Bronchial epithelial cell (primary cell): ENCODE results near the gene CSTA. TPM values are rescaled to one million over a fixed set of nuclear protein-coding genes. Genes with fewer than 3 reads are reported as not detected.
A peak's percentile ranks its signal among the peaks of the same experiment; 100 is the strongest.

ENCODE experiments used
- DNase-seq: peaks from one replicate; pipeline ENCODE4 v3.0.0-alpha.2; 2010; ENCODE audit warnings: low read depth
- FAIRE-seq: peaks from 2 replicates; lab custom pipeline; 2011; peaks lifted over from hg19 to GRCh38; lab: Jason Lieb, UNC
- H3K27me3 ChIP-seq: 2 replicates; pipeline ENCODE4 v1.5.1; 2011; ENCODE audit warnings: low read length; ENCODE audit not compliant: control insufficient read depth, insufficient read depth
- H3K36me3 ChIP-seq: 2 replicates; pipeline ENCODE4 v1.5.1; 2011; ENCODE audit warnings: low read length; ENCODE audit not compliant: control insufficient read depth, insufficient read depth
- H3K4me3 ChIP-seq: 2 replicates; pipeline ENCODE4 v1.5.1; 2011; ENCODE audit warnings: mild to moderate bottlenecking, low read depth, low read length, control low read depth
- total RNA-seq: library from RNA; depleted of rRNA; stranded (reverse); fragments of >200 nt; gene quantifications from 2 replicates; pipeline ENCODE4 v1.2.1, GENCODE V29; 2014
- TF ChIP-seq, protein P1 (sequence below): IDR thresholded peaks from 2 replicates; pipeline ENCODE4 v1.5.1; 2011; ENCODE audit warnings: mild to moderate bottlenecking, moderate library complexity, low read length, control low read depth, inconsistent platforms; ENCODE audit not compliant: insufficient read depth, severe bottlenecking

The CSTA gene
- total RNA-seq, 1 donor from 2014 or later: 107 TPM

DNA sequence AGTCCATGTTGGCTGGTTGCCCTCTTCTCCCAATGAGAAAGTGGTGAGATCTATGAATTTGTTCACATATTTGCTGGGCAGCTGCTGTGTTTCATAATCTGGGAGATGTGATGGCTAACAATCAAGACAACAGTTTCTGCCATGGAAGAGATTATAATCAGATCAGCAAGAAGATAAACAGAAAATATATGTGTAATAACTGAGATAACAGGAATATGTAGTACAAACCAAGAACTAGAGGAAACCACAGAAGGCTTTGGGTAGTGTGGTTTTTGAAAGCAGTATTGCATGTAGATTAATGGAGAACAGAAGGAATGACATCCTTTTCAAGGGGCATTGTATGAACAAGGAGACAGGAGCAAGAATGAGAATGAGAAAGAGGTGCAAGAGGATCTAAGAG is 12.2 kb upstream of the CSTA start:
- TF ChIP-seq, protein P1, sequence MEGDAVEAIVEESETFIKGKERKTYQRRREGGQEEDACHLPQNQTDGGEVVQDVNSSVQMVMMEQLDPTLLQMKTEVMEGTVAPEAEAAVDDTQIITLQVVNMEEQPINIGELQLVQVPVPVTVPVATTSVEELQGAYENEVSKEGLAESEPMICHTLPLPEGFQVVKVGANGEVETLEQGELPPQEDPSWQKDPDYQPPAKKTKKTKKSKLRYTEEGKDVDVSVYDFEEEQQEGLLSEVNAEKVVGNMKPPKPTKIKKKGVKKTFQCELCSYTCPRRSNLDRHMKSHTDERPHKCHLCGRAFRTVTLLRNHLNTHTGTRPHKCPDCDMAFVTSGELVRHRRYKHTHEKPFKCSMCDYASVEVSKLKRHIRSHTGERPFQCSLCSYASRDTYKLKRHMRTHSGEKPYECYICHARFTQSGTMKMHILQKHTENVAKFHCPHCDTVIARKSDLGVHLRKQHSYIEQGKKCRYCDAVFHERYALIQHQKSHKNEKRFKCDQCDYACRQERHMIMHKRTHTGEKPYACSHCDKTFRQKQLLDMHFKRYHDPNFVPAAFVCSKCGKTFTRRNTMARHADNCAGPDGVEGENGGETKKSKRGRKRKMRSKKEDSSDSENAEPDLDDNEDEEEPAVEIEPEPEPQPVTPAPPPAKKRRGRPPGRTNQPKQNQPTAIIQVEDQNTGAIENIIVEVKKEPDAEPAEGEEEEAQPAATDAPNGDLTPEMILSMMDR: no peak
- Histone ChIP-seq H3K36me3 (no peaks in the 10 kb centered on the region), H3K4me3 (no peak overlapping the region), H3K27me3 (no peaks in the 10 kb centered on the region)
- FAIRE-seq (no peak), DNase-seq (no peak)

GRCh38 chr3:122313281-122313680 is 11.8 kb upstream of the CSTA start:
- no peaks in the 10 kb centered on the region for H3K27me3 ChIP-seq
- DNase-seq (peak; percentile 63), FAIRE-seq (peak; percentile 76)
- no peak overlapping the region for H3K4me3 ChIP-seq
- TF ChIP-seq, protein P1: no peak
- no peaks in the 10 kb centered on the region for H3K36me3 ChIP-seq

DNA sequence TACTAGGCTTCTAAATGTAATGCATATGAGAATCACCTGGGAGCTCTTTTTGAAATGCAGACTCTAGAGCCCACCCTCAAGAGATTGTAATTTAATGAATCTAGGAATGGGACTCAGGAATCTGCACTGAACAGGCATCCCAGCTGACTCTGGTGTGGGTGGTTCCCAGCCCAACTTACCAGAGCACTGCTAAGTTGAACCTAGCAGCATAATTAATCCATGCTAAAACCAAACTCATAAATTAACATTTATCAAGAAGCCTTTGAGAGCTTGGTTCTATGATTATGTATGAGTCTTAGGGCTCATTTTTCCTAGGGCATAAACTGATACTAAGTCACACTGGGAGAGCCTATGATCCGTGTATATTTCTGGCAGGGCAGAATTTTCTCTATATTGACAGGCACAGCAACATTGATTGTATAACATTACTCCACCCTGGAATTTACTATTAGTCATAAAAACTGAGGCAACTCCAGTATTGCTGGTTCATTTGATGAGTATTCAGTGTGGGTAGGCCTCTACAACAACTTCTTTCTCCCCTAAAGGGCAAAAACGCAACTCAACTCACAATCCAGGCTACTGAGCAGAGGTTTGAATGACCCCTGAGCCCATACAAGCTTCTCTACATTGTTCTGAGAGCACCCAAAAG is 10.7 kb upstream of the CSTA start:
- TF ChIP-seq, protein P1: no peak
- no peak for FAIRE-seq

DNA sequence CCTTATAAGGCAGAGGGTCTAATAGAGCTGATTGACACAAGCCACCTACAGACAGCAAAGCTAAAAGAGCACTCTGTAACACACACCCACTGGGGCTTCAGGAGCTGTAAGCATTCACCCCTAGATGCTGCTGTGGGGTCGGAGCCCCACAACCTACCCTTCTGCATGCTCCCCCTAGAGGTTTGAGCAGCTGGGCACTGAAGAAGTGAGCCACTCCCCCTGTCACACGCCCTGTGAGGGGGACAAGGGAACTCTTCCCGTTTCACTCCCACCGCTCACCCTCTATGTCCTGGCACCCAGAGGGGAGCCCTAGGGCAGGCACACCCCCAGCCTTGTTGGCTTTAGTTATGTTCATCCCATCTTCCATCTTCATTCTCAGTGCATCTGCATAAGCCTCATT is 9.4 kb upstream of the CSTA start:
- Histone ChIP-seq H3K4me3 (no peak overlapping the region), H3K36me3 (no peaks in the 10 kb centered on the region), H3K27me3 (no peaks in the 10 kb centered on the region)
- TF ChIP-seq, protein P1: no peak
- DNase-seq (no peak), FAIRE-seq (peak; percentile 52)

More for the DNA sequence above, 10.7 kb upstream of the CSTA start:
- Histone ChIP-seq H3K36me3 (no peaks in the 10 kb centered on the region), H3K27me3 (no peaks in the 10 kb centered on the region), H3K4me3 (no peak overlapping the region)
- DNase-seq: peak; percentile 94

DNA sequence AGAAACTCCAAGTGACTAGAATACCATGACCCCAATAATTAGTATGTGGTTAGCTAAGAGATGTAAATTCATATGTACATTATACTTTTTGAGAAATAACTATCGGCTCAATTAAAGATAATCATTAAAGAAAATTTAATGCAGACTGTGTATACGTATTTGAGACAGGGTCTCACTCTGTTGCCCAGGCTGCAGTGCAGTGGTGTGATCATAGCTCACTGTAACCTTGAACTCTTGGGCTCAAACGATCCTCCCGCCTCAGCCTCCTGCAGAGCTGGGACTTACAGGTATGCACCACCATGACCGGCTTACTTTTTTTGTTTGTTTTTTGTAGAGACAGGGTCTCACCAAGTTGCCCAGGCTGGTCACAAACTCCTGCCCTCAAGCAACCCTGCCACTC is 8.7 kb upstream of the CSTA start:
- Histone ChIP-seq H3K4me3 (no peak overlapping the region), H3K36me3 (no peaks in the 10 kb centered on the region), H3K27me3 (no peaks in the 10 kb centered on the region)
- TF ChIP-seq, protein P1: no peak
- FAIRE-seq (no peak), DNase-seq (no peak)

DNA sequence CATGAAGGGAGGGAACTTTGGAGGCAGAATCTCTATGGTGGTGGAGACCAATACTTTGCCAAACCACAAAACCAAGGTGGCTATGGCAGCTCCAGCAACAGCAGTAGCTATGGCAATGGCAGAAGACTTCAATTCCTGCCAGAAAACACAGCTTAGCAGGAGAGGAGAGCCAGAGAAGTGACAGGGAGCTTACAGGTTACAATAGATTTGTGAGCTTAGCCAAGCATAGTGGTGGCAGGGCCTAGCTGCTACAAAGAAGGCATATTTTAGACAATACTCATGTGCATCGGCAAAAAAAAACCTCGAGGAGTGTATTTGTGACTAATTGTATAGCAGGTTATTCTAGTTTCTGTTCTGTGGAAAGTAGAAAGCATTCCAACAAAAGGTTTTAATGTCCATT is 6.4 kb upstream of the CSTA start:
- Histone ChIP-seq H3K36me3 (no peaks in the 10 kb centered on the region), H3K4me3 (no peak overlapping the region), H3K27me3 (no peaks in the 10 kb centered on the region)
- TF ChIP-seq, protein P1: no peak
- no peak for FAIRE-seq
- peak; percentile 94 for DNase-seq
